Cardiac muscle cell (in vitro differentiated cells and primary cell): ENCODE measurements around the gene METTL26. TPM values are rescaled to one million over a fixed set of nuclear protein-coding genes. Genes with fewer than 3 reads are reported as not detected.

Source experiments
- DNase-seq, 2 donors: peaks; one replicate each; pipeline versions ENCODE4 v3.0.0 to v3.0.0-alpha.2; 2010 to 2017; ENCODE audit warnings: low read depth in 1 of 2, low spot score in 1 of 2
- H3K27ac ChIP-seq: fragments of 200-600 bp; sonication (generic); 2 replicates; pipeline ENCODE4 v1.5.1; 2016
- H3K27me3 ChIP-seq: fragments of 200-600 bp; sonication (generic); 2 replicates; pipeline ENCODE4 v1.6.0; 2016; ENCODE audit warnings: control low read depth
- H3K36me3 ChIP-seq: fragments of 200-600 bp; sonication (generic); 2 replicates; pipeline ENCODE4 v1.5.1; 2016; ENCODE audit warnings: control low read depth
- H3K4me1 ChIP-seq: fragments of 200-600 bp; sonication (generic); 2 replicates; pipeline ENCODE4 v1.8.1; 2017; ENCODE audit warnings: low read depth, mild to moderate bottlenecking, mixed run types
- H3K4me3 ChIP-seq: fragments of 200-600 bp; sonication (generic); 2 replicates; pipeline ENCODE4 v1.5.1; 2016; ENCODE audit warnings: mild to moderate bottlenecking
- H3K9me3 ChIP-seq: fragments of 200-600 bp; sonication (generic); 2 replicates; pipeline ENCODE4 v1.5.1; 2017; ENCODE audit warnings: low read depth, mild to moderate bottlenecking, control low read depth
- polyA plus RNA-seq: library from polyadenylated mRNA; unstranded; fragments of >200 nt; fragmentation: Nextera tagmentation; extraction: Ambion mirVana; gene quantifications from 2 replicates; pipeline ENCODE4 v1.2.1, GENCODE V29; 2016
- total RNA-seq: library from RNA; depleted of rRNA; stranded (reverse); fragments of >200 nt; gene quantifications from 2 replicates; pipeline ENCODE4 v1.2.3, GENCODE V29; 2016
- TF ChIP-seq, protein P1 (sequence below): IDR thresholded peaks from 2 replicates; pipeline ENCODE4 v1.5.1; 2012; ENCODE audit warnings: low read depth, mild to moderate bottlenecking, low read length

METTL26 gene
- total and polyA plus RNA-seq, 2 experiments from 2014 or later: 153 to 196 TPM

DNA sequence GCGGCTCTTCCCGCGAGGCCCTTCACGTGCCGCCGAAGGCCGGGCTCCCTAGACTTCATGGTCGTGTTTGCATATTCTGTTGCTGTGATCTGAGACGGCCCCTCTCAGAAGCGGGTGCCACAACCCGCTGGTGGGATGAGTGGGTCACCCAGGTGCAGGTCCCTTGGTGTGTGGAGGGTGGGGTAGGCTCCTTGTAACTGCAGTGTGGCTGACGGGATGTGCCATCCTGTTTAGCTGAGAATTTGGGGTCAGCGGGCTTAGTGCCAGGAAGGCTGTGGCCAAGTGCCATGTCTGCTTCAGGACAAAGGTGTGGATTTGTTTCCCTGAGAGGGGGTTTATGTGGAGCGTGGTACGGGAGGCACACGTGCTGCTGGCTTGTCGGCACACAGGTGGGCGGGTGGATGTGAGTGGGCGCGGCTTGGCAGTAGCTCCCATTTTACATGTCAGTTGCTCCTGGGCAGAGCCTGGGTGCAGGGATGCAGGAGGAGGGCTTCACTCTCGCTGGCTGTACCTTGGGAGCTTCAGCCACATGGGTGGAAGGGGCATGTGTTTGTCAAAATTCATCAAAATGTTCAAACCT, 14.5 kb downstream of the METTL26 start:
- TF ChIP-seq, protein P1, sequence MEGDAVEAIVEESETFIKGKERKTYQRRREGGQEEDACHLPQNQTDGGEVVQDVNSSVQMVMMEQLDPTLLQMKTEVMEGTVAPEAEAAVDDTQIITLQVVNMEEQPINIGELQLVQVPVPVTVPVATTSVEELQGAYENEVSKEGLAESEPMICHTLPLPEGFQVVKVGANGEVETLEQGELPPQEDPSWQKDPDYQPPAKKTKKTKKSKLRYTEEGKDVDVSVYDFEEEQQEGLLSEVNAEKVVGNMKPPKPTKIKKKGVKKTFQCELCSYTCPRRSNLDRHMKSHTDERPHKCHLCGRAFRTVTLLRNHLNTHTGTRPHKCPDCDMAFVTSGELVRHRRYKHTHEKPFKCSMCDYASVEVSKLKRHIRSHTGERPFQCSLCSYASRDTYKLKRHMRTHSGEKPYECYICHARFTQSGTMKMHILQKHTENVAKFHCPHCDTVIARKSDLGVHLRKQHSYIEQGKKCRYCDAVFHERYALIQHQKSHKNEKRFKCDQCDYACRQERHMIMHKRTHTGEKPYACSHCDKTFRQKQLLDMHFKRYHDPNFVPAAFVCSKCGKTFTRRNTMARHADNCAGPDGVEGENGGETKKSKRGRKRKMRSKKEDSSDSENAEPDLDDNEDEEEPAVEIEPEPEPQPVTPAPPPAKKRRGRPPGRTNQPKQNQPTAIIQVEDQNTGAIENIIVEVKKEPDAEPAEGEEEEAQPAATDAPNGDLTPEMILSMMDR: no peak
- H3K36me3 ChIP-seq: no peaks in the 10 kb centered on the region
- no peak overlapping the region for H3K27ac ChIP-seq
- no peaks in the 10 kb centered on the region for H3K27me3 ChIP-seq
- H3K4me3 ChIP-seq: no peak overlapping the region
- H3K9me3 ChIP-seq: no peaks in the 10 kb centered on the region
- peaks cover 8% of the 10 kb centered on the region for H3K4me1 ChIP-seq
- DNase-seq: no peak

DNA sequence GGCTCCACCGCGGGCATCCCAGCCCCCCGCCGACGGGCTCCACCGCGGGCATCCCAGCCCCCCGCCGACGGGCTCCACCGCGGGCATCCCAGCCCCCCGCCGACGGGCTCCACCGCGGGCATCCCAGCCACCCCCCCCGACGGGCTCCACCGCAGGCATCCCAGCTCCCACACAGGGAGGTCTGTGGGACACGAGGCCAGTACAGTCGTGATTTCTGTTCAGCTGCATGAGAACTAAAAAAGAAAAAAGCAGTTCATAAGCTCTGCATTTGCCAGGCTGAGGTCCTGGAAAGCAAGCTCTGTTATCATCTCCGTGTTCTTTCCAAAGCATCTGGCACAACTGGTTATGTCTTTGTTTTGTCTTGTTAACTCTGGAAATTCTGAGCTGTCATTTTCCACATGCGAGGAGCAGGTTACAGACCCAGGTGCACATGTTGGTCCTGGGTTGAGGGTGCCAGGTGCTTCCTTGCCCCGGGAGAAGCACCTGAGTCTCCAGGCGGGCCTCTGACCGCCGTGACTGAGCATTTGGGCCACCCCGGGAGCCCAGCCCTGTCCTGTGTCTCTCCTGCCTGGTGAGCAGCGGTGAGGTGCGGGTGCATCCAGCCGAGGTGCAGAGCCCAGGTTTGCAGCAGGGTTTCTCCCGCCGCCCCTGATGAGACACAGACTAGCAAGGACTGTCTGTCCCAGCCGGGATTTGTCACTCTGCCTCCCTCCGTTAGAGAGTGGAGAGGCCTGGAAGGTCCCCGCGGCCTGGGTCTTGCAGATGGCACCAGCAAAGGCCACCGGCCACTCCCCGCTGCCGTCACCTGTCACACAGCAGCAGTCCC, 15.2 kb downstream of the METTL26 start:
- TF ChIP-seq, protein P1: no peak
- H3K27me3 ChIP-seq: no peaks in the 10 kb centered on the region

DNA sequence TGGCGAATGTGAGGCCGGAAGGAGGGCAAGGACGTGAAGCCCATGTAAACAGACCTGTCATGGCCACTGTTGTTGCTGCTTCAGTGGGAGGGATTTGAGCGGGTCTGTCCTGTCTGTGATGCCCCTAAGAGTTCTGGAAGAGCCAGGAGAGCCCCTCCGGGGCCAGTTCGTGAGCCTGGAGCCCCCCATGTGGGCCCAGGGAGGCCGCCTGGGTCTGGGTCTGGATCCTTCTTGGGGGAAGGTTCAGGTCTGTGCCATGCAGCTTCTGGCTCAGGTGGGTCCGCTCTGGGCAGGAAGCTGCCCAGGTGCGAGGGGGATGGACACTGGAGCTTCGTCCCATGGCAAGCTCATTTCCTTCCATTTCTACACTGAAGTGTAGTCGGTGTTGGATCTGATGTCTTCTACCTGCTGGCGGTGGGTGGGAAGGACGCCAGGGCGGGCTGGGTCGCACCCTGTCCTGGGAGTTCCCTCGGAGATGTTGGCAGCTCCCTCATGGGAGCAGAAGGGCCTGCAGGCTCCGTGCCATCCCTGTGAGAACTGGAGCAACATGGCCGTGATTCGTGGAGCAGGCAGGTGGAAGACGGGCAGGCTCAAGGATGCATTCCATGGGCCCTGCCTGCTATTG, 16.5 kb downstream of the METTL26 start:
- no peak overlapping the region for H3K27ac ChIP-seq
- no peaks in the 10 kb centered on the region for H3K27me3 ChIP-seq
- H3K9me3 ChIP-seq: no peaks in the 10 kb centered on the region
- no peak for DNase-seq
- TF ChIP-seq, protein P1: no peak
- H3K4me1 ChIP-seq: peaks cover 8% of the 10 kb centered on the region
- H3K4me3 ChIP-seq: no peak overlapping the region
- no peaks in the 10 kb centered on the region for H3K36me3 ChIP-seq

More for the DNA sequence above, 15.2 kb downstream of the METTL26 start:
- Histone ChIP-seq H3K4me3 (no peak overlapping the region), H3K9me3 (no peaks in the 10 kb centered on the region), H3K27ac (no peak overlapping the region), H3K4me1 (peaks cover 8% of the 10 kb centered on the region), H3K36me3 (no peaks in the 10 kb centered on the region)
- no peak for DNase-seq

DNA sequence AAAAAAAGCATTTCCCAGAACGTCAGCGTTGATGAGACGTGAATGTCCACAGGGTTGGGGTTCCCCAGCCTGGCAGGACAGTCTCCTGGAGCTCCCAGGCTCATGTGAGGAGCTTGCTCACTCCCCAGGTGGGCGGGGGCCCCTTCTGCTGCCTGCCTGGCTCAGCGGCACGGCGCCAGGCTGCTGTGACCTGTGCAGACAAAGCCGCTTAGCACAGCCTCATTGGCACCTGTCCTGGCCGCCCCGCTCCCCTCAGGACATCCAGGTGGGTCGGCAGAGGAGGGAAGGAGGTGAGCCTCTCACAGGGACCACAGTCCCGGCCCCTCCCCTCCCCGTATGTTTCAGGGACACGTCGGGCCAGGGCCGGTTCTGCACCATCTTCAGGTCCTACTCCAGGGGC, 18.2 kb downstream of the METTL26 start:
- Histone ChIP-seq H3K27ac (no peak overlapping the region), H3K4me3 (no peak overlapping the region), H3K4me1 (no peaks in the 10 kb centered on the region), H3K9me3 (no peaks in the 10 kb centered on the region), H3K27me3 (no peaks in the 10 kb centered on the region), H3K36me3 (no peaks in the 10 kb centered on the region)
- no peak for DNase-seq
- TF ChIP-seq, protein P1: no peak

DNA sequence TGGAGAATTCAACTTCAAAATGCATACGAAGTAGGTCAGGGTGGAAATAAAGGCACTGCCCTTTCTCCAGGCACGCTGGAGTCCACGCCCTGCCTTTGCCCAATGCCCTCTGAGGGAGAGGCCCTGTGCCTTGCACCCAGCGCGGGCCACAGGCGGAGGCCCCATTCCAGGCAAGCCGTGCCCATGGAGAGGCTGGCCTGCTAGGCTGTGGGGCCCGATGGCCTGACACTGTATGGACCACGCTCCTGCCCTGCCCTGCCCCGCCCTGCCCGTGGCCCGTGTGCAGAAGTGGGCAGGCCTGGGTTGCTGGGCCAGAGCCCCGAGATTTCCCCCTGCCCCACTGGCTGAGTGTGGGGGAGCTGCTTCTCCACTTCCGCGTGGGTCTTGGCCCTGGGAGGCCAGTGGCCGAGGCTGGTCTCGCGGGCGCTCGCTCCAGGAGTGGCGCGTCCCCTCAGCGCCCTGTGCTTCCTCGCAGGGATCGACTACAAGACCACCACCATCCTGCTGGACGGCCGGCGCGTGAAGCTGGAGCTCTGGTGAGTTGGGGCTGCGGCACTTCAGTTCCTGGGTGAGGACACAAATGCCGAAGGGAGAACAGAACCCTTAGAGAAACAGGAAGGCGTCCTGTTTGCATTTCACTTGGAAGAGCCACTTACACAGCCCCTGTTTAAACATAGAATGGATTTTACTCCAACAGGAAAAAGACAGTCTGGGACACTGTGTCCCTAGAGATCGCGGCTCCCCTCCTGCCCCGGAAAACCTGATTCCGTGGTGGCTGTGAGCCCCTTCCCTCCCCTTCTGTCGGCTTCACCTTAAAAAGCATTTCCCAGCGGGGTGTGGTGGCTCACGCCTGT, 19.1 kb downstream of the METTL26 start:
- TF ChIP-seq, protein P1: no peak
- Histone ChIP-seq H3K36me3 (no peaks in the 10 kb centered on the region), H3K9me3 (no peaks in the 10 kb centered on the region), H3K4me1 (no peaks in the 10 kb centered on the region), H3K27ac (no peak overlapping the region), H3K27me3 (no peaks in the 10 kb centered on the region), H3K4me3 (no peak overlapping the region)
- no peak for DNase-seq
